Activated CD4-positive, alpha-beta T cell treated with anti-CD3 and anti-CD28 coated beads for 36 hours (primary cell): ENCODE data around the gene CPT1C. TPM values are rescaled to one million over a fixed set of nuclear protein-coding genes. Genes with fewer than 3 reads are reported as not detected.

Experiments
- ATAC-seq: fragments of 200-7000 bp; cut with Tn5 transposase; one replicate; pipeline ENCODE4 v1.10.0; 2021; ENCODE audit warnings: mild to moderate bottlenecking, moderate library complexity
- CTCF ChIA-PET: fragments of 350-600 bp; sonication (Branson Sonifier 250); formaldehyde crosslinking; loops from one replicate; lab custom pipeline; 2021; ENCODE audit warnings: antibody characterized with exemption; lab: Charles Lee
- POLR2A ChIA-PET: fragments of 350-600 bp; sonication (Branson Sonifier 250); formaldehyde crosslinking; loops from one replicate; lab custom pipeline; 2021; ENCODE audit warnings: antibody characterized with exemption, inconsistent platforms; lab: Charles Lee
- DNase-seq: peaks from one replicate; pipeline ENCODE4 v3.0.0-alpha.2; 2020
- H3K27ac Mint-ChIP-seq: one replicate; pipeline ENCODE4 v1.8.0; 2021; ENCODE audit warnings: mixed read lengths
- H3K27me3 Mint-ChIP-seq: one replicate; pipeline ENCODE4 v1.8.0; 2021; ENCODE audit warnings: mixed read lengths
- H3K36me3 Mint-ChIP-seq: one replicate; pipeline ENCODE4 v1.8.0; 2021; ENCODE audit warnings: low read depth, mixed read lengths
- H3K4me1 Mint-ChIP-seq: one replicate; pipeline ENCODE4 v1.8.0; 2021; ENCODE audit warnings: mixed read lengths
- H3K4me3 Mint-ChIP-seq: one replicate; pipeline ENCODE4 v1.8.0; 2021; ENCODE audit warnings: mild to moderate bottlenecking, moderate library complexity, mixed read lengths
- H3K9me3 Mint-ChIP-seq: one replicate; pipeline ENCODE4 v1.8.0; 2021; ENCODE audit warnings: low read depth, mixed read lengths
- intact Hi-C, 2 experiments: fragments of 100-400 bp; cut with DNase I in 1 of 2; cut with micrococcal nuclease in 1 of 2; formaldehyde crosslinking; loops; one replicate each; pipeline versions ENCODE4 v1.14.2 to v1.15.1; 2022 to 2024; cut with DNase I, micrococcal nuclease
- total RNA-seq, 2 experiments: library from RNA; stranded (reverse); gene quantifications; one replicate each; pipeline ENCODE4 v1.2.3, GENCODE V29; 2021

Gene CPT1C
- total RNA-seq, 2 experiments from 2014 or later, result 1.1 to 1.6 TPM

GRCh38 chr19:49739098-49739497 is 48.2 kb downstream of the CPT1C start:
- H3K4me3 Mint-ChIP-seq, result no peak overlapping the region
- no peak overlapping the region for H3K27ac Mint-ChIP-seq
- POLR2A ChIA-PET, result no interaction called here
- no peaks in the 10 kb centered on the region for H3K27me3 Mint-ChIP-seq
- no peaks in the 10 kb centered on the region for H3K4me1 Mint-ChIP-seq
- H3K9me3 Mint-ChIP-seq, result no peaks in the 10 kb centered on the region
- CTCF ChIA-PET, result no interaction called here
- no peak for DNase-seq
- intact Hi-C loops, result no loop called here
- ATAC-seq, result no peak
- no peaks in the 10 kb centered on the region for H3K36me3 Mint-ChIP-seq

- ATAC-seq, result no peak
- POLR2A ChIA-PET, result no interaction called here
- no peak for DNase-seq
- H3K27ac Mint-ChIP-seq, result no peak overlapping the region
- no peaks in the 10 kb centered on the region for H3K4me1 Mint-ChIP-seq
- no peaks in the 10 kb centered on the region for H3K36me3 Mint-ChIP-seq
- H3K9me3 Mint-ChIP-seq, result no peaks in the 10 kb centered on the region
- H3K4me3 Mint-ChIP-seq, result no peak overlapping the region
- CTCF ChIA-PET, result no interaction called here
- intact Hi-C loops, result no loop called here
- H3K27me3 Mint-ChIP-seq, result no peaks in the 10 kb centered on the region
These were observed 49.0 kb downstream of the CPT1C start for GRCh38 chr19:49739933-49740332.

GRCh38 chr19:49741210-49741844 is 50.4 kb downstream of the CPT1C start:
- Mint-ChIP-seq H3K36me3 (no peaks in the 10 kb centered on the region), H3K27me3 (no peaks in the 10 kb centered on the region), H3K4me3 (no peak overlapping the region), H3K9me3 (no peaks in the 10 kb centered on the region), H3K27ac (no peak overlapping the region), H3K4me1 (no peaks in the 10 kb centered on the region)
- DNase-seq (no peak), ATAC-seq (no peak)
- intact Hi-C loops, result no loop called here
- ChIA-PET CTCF (interaction anchor here (0.6 to 0.7 kb wide), 3 partner anchors 9 to 161 kb away, joined by 3 read pairs; partner anchors contain the start of gene NOSIP), POLR2A (no interaction called here)

- Mint-ChIP-seq H3K4me3 (no peak overlapping the region), H3K27ac (no peak overlapping the region), H3K36me3 (no peaks in the 10 kb centered on the region), H3K27me3 (peaks cover 2% of the 10 kb centered on the region), H3K4me1 (no peaks in the 10 kb centered on the region), H3K9me3 (no peaks in the 10 kb centered on the region)
- CTCF ChIA-PET, result no interaction called here
- no peak for ATAC-seq
- POLR2A ChIA-PET, result no interaction called here
- intact Hi-C loops, result no loop called here
- no peak for DNase-seq
These were observed 54.0 kb downstream of the CPT1C start for GRCh38 chr19:49744946-49745381.

GRCh38 chr19:49746206-49746958 is 55.5 kb downstream of the CPT1C start:
- Mint-ChIP-seq H3K4me1 (no peaks in the 10 kb centered on the region), H3K27me3 (peaks cover 2% of the 10 kb centered on the region), H3K27ac (no peak overlapping the region), H3K36me3 (no peaks in the 10 kb centered on the region), H3K9me3 (no peaks in the 10 kb centered on the region), H3K4me3 (no peak overlapping the region)
- ChIA-PET POLR2A (no interaction called here), CTCF (interaction anchor here (1.2 kb wide), 1 partner anchor 30 kb away, joined by 5 read pairs; no protein-coding TSS in a partner anchor)
- intact Hi-C loops, result no loop called here
- ATAC-seq, result peak; percentile 82
- peak; percentile 82 for DNase-seq

GRCh38 chr19:49749055-49749716 is 58.3 kb downstream of the CPT1C start:
- intact Hi-C loops, result no loop called here
- ATAC-seq (no peak), DNase-seq (no peak)
- Mint-ChIP-seq H3K9me3 (no peaks in the 10 kb centered on the region), H3K36me3 (peaks cover 4% of the 10 kb centered on the region), H3K4me1 (no peaks in the 10 kb centered on the region), H3K27me3 (peaks cover 2% of the 10 kb centered on the region), H3K4me3 (no peak overlapping the region), H3K27ac (no peak overlapping the region)
- CTCF ChIA-PET, result interaction anchor here (0.7 to 2.3 kb wide), 2 partner anchors 31 to 335 kb away, joined by 3 to 8 read pairs; no protein-coding TSS in a partner anchor
- POLR2A ChIA-PET, result no interaction called here

GRCh38 chr19:49749771-49750170 is 58.9 kb downstream of the CPT1C start:
- Mint-ChIP-seq H3K9me3 (no peaks in the 10 kb centered on the region), H3K27me3 (peaks cover 2% of the 10 kb centered on the region), H3K4me3 (no peak overlapping the region), H3K4me1 (no peaks in the 10 kb centered on the region), H3K27ac (no peak overlapping the region), H3K36me3 (peaks cover 4% of the 10 kb centered on the region)
- DNase-seq, result no peak
- ChIA-PET POLR2A (no interaction called here), CTCF (interaction anchor here (0.6 to 2.3 kb wide), 3 partner anchors 8 to 185 kb away, joined by 3 to 8 read pairs (median 3); no protein-coding TSS in a partner anchor)
- intact Hi-C loops, result no loop called here
- ATAC-seq, result no peak

GRCh38 chr19:49752701-49753100 is 61.8 kb downstream of the CPT1C start:
- no peak for ATAC-seq
- no peak for DNase-seq
- H3K36me3 Mint-ChIP-seq, result peaks cover 6% of the 10 kb centered on the region
- no peaks in the 10 kb centered on the region for H3K27me3 Mint-ChIP-seq
- no peak overlapping the region for H3K4me3 Mint-ChIP-seq
- CTCF ChIA-PET, result no interaction called here
- H3K27ac Mint-ChIP-seq, result no peak overlapping the region
- intact Hi-C loops, result no loop called here
- H3K9me3 Mint-ChIP-seq, result peaks cover 2% of the 10 kb centered on the region
- POLR2A ChIA-PET, result interaction anchor here (0.6 kb wide), 1 partner anchor 37 kb away, joined by 3 read pairs; no protein-coding TSS in a partner anchor
- no peaks in the 10 kb centered on the region for H3K4me1 Mint-ChIP-seq

GRCh38 chr19:49755956-49756355 is 65.0 kb downstream of the CPT1C start:
- no peaks in the 10 kb centered on the region for H3K4me1 Mint-ChIP-seq
- ChIA-PET CTCF (interaction anchor here (0.6 to 1.2 kb wide), 3 partner anchors 15 to 250 kb away, joined by 3 to 4 read pairs (median 3); no protein-coding TSS in a partner anchor), POLR2A (no interaction called here)
- ATAC-seq (no peak), DNase-seq (no peak)
- H3K9me3 Mint-ChIP-seq, result peaks cover 2% of the 10 kb centered on the region
- H3K27me3 Mint-ChIP-seq, result no peaks in the 10 kb centered on the region
- no peak overlapping the region for H3K27ac Mint-ChIP-seq
- intact Hi-C loops, result no loop called here
- peaks cover 6% of the 10 kb centered on the region for H3K36me3 Mint-ChIP-seq
- no peak overlapping the region for H3K4me3 Mint-ChIP-seq

GRCh38 chr19:49758292-49758691 is 67.4 kb downstream of the CPT1C start:
- intact Hi-C loops, result no loop called here
- CTCF ChIA-PET, result interaction anchor here (1.0 to 1.1 kb wide), 2 partner anchors 40 to 90 kb away, joined by 3 read pairs; no protein-coding TSS in a partner anchor
- Mint-ChIP-seq H3K9me3 (peaks cover 2% of the 10 kb centered on the region), H3K4me3 (no peak overlapping the region), H3K4me1 (no peaks in the 10 kb centered on the region), H3K36me3 (peaks cover 2% of the 10 kb centered on the region), H3K27ac (no peak overlapping the region), H3K27me3 (no peaks in the 10 kb centered on the region)
- POLR2A ChIA-PET, result no interaction called here
- ATAC-seq, result no peak
- no peak for DNase-seq

- H3K9me3 Mint-ChIP-seq, result no peaks in the 10 kb centered on the region
- intact Hi-C loops, result no loop called here
- H3K4me3 Mint-ChIP-seq, result peak overlapping the region; percentile 60
- no peak for DNase-seq
- CTCF ChIA-PET, result interaction anchor here (0.7 kb wide), 1 partner anchor 126 kb away, joined by 3 read pairs; no protein-coding TSS in a partner anchor
- POLR2A ChIA-PET, result no interaction called here
- no peaks in the 10 kb centered on the region for H3K27me3 Mint-ChIP-seq
- no peaks in the 10 kb centered on the region for H3K36me3 Mint-ChIP-seq
- no peak for ATAC-seq
- H3K4me1 Mint-ChIP-seq, result peaks cover 9% of the 10 kb centered on the region
- peak overlapping the region; percentile 67 for H3K27ac Mint-ChIP-seq
These were observed 70.3 kb downstream of the CPT1C start for GRCh38 chr19:49761249-49761624.
